ENCODE results near the gene TTLL8. TPM values are rescaled to one million over a fixed set of nuclear protein-coding genes. Genes with fewer than 3 reads are reported as not detected.

The TTLL8 gene
- total and polyA plus RNA-seq, 2 of the 8 experiments (the other 6 are each of a cell fraction or from before 2014, with no cell fraction given): not detected

- TF ChIP-seq, protein P1, sequence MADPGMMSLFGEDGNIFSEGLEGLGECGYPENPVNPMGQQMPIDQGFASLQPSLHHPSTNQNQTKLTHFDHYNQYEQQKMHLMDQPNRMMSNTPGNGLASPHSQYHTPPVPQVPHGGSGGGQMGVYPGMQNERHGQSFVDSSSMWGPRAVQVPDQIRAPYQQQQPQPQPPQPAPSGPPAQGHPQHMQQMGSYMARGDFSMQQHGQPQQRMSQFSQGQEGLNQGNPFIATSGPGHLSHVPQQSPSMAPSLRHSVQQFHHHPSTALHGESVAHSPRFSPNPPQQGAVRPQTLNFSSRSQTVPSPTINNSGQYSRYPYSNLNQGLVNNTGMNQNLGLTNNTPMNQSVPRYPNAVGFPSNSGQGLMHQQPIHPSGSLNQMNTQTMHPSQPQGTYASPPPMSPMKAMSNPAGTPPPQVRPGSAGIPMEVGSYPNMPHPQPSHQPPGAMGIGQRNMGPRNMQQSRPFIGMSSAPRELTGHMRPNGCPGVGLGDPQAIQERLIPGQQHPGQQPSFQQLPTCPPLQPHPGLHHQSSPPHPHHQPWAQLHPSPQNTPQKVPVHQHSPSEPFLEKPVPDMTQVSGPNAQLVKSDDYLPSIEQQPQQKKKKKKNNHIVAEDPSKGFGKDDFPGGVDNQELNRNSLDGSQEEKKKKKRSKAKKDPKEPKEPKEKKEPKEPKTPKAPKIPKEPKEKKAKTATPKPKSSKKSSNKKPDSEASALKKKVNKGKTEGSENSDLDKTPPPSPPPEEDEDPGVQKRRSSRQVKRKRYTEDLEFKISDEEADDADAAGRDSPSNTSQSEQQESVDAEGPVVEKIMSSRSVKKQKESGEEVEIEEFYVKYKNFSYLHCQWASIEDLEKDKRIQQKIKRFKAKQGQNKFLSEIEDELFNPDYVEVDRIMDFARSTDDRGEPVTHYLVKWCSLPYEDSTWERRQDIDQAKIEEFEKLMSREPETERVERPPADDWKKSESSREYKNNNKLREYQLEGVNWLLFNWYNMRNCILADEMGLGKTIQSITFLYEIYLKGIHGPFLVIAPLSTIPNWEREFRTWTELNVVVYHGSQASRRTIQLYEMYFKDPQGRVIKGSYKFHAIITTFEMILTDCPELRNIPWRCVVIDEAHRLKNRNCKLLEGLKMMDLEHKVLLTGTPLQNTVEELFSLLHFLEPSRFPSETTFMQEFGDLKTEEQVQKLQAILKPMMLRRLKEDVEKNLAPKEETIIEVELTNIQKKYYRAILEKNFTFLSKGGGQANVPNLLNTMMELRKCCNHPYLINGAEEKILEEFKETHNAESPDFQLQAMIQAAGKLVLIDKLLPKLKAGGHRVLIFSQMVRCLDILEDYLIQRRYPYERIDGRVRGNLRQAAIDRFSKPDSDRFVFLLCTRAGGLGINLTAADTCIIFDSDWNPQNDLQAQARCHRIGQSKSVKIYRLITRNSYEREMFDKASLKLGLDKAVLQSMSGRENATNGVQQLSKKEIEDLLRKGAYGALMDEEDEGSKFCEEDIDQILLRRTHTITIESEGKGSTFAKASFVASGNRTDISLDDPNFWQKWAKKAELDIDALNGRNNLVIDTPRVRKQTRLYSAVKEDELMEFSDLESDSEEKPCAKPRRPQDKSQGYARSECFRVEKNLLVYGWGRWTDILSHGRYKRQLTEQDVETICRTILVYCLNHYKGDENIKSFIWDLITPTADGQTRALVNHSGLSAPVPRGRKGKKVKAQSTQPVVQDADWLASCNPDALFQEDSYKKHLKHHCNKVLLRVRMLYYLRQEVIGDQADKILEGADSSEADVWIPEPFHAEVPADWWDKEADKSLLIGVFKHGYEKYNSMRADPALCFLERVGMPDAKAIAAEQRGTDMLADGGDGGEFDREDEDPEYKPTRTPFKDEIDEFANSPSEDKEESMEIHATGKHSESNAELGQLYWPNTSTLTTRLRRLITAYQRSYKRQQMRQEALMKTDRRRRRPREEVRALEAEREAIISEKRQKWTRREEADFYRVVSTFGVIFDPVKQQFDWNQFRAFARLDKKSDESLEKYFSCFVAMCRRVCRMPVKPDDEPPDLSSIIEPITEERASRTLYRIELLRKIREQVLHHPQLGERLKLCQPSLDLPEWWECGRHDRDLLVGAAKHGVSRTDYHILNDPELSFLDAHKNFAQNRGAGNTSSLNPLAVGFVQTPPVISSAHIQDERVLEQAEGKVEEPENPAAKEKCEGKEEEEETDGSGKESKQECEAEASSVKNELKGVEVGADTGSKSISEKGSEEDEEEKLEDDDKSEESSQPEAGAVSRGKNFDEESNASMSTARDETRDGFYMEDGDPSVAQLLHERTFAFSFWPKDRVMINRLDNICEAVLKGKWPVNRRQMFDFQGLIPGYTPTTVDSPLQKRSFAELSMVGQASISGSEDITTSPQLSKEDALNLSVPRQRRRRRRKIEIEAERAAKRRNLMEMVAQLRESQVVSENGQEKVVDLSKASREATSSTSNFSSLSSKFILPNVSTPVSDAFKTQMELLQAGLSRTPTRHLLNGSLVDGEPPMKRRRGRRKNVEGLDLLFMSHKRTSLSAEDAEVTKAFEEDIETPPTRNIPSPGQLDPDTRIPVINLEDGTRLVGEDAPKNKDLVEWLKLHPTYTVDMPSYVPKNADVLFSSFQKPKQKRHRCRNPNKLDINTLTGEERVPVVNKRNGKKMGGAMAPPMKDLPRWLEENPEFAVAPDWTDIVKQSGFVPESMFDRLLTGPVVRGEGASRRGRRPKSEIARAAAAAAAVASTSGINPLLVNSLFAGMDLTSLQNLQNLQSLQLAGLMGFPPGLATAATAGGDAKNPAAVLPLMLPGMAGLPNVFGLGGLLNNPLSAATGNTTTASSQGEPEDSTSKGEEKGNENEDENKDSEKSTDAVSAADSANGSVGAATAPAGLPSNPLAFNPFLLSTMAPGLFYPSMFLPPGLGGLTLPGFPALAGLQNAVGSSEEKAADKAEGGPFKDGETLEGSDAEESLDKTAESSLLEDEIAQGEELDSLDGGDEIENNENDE (IDR thresholded peaks at IDR 0.05; ENCODE audit: insufficient replicate concordance, low read length): no peak
- TF ChIP-seq CEBPB (IDR thresholded peaks at IDR 0.05; ENCODE audit: low read depth, low read length): no peak
- no peak for TF ChIP-seq KDM4A (IDR thresholded peaks at IDR 0.05; ENCODE audit: low read depth, low read length, severe bottlenecking)
- no peak for TF ChIP-seq TEAD4 (IDR thresholded peaks at IDR 0.05; ENCODE audit: low read depth, low read length)
Measured at GRCh38 chr22:49995361-49996118, 62.6 kb downstream of the TTLL8 start (continued).

All from H1 (cell line).